ENCODE data around the gene GPR17.

GPR17 gene

DNA sequence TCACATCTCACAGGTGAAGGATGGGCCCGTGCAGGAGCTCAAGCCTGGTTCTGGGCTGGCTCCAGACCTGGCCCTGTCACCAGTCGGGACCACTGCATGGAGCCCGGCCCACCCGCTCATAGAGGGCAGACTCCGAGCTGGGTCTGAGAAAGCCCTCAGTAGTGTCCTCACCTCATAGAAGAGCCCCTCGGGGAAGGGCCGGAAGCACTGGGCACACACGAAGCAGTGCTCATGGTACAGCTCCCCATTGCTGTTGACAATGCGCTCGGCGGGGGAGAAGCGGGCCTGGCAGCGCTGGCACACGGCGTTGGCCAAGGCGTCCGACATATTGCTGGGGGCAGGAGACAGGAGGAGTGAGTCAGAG lies 11.3 kb downstream of the GPR17 start:
- no peak overlapping the region for H3K4me3 ChIP-seq (ENCODE audit: low read depth, low read length)
- no peak for DNase-seq (ENCODE audit: low read depth)
- TF ChIP-seq, protein P1, sequence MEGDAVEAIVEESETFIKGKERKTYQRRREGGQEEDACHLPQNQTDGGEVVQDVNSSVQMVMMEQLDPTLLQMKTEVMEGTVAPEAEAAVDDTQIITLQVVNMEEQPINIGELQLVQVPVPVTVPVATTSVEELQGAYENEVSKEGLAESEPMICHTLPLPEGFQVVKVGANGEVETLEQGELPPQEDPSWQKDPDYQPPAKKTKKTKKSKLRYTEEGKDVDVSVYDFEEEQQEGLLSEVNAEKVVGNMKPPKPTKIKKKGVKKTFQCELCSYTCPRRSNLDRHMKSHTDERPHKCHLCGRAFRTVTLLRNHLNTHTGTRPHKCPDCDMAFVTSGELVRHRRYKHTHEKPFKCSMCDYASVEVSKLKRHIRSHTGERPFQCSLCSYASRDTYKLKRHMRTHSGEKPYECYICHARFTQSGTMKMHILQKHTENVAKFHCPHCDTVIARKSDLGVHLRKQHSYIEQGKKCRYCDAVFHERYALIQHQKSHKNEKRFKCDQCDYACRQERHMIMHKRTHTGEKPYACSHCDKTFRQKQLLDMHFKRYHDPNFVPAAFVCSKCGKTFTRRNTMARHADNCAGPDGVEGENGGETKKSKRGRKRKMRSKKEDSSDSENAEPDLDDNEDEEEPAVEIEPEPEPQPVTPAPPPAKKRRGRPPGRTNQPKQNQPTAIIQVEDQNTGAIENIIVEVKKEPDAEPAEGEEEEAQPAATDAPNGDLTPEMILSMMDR (IDR thresholded peaks at IDR 0.05; ENCODE audit: insufficient read depth, low read depth, low read length, missing control alignments): no peak

GRCh38 chr2:127658146-127658545 lies 12.2 kb downstream of the GPR17 start:
- TF ChIP-seq, protein P1 (IDR thresholded peaks at IDR 0.05; ENCODE audit: insufficient read depth, low read depth, low read length, missing control alignments): no peak
- no peak overlapping the region for H3K4me3 ChIP-seq (ENCODE audit: low read depth, low read length)
- DNase-seq (ENCODE audit: low read depth): no peak

DNA sequence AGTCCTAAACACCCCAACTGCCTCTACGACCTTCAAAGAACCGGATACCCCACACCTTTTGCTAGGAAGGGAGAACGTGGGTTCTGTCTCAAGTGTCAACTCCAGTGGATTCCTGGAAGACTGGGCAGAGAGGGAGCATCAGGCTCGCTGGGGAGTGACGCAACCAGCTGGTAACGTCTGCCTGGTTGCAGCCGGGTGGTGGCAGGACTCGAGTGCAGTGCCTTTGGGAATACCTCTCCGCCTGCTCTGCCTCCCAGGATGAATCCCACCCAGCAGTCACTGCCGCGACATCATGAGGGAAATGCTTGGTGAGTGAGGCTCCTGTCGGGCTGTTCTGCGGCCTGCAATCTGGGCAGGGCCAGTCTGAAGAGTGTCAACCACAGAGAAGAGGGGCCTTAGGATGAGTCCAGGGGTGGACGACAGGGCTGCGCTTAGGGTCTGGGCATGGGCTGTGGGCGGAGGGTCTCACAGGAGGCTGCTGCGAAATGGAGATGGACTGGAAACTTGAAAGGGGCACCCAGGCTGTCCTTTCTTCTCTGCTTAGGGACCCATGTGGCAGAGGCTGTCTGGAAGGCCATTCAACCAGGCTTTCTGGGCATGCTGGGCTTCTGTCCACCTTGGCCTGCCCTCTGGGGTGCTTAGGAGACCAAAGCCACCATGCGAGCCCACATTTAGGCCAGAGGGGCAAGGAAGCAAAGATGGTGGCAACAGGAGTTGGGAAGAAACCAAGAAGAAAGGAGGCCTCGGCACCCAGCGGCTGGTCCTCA lies 12.9 kb downstream of the GPR17 start:
- no peak for DNase-seq (ENCODE audit: low read depth)
- no peak overlapping the region for H3K4me3 ChIP-seq (ENCODE audit: low read depth, low read length)
- TF ChIP-seq, protein P1 (IDR thresholded peaks at IDR 0.05; ENCODE audit: insufficient read depth, low read depth, low read length, missing control alignments): no peak

- TF ChIP-seq, protein P1 (IDR thresholded peaks at IDR 0.05; ENCODE audit: insufficient read depth, low read depth, low read length, missing control alignments): no peak
- DNase-seq (ENCODE audit: low read depth): no peak
- H3K4me3 ChIP-seq (ENCODE audit: low read depth, low read length): no peak overlapping the region
Observed at GRCh38 chr2:127659408-127660290, 13.7 kb downstream of the GPR17 start.

DNA sequence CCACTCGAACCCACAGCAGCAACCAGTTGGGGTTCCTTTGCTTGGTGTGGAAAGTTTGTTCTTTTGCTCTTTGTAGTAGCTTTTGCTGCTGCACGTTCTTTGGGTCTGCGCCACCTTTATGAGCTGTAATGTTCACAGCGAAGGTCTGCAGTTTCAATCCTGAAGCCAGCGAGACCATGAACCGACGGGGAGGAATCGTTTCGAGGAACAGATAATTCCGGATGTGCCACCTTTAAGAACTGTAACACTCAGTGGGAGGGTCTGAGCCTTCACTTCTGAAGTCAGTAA lies 14.3 kb downstream of the GPR17 start:
- H3K4me3 ChIP-seq (ENCODE audit: low read depth, low read length): no peak overlapping the region
- no peak for DNase-seq (ENCODE audit: low read depth)
- TF ChIP-seq, protein P1 (IDR thresholded peaks at IDR 0.05; ENCODE audit: insufficient read depth, low read depth, low read length, missing control alignments): no peak

DNA sequence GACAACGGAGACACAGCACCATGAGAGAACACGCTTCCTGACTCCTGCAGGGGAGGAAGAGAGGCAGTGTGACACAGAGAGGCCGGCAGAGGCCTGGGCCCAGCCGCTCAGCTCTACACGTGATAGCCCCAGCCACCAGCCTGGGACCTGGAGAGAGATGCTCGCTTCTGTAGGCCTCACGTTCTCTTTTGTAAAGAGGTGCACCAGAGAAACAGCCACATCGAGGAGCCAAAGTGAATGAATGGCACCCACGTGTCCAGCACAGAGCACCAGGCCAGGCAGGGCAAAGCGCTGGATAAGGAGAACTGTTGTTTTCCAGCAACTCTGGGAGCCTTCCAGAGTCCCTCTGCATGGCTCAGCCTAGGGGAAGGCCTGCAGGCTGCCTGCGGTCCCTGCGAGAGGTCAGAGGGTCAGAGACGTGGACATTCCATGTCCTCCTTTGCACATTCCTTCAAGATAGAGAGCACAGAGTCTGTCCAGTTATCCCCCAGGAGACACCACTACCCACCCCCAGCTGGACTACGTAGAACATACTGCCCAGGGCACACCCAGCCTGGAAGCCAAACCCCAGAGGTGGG lies 15.2 kb downstream of the GPR17 start:
- no peak overlapping the region for H3K4me3 ChIP-seq (ENCODE audit: low read depth, low read length)
- TF ChIP-seq, protein P1 (IDR thresholded peaks at IDR 0.05; ENCODE audit: insufficient read depth, low read depth, low read length, missing control alignments): no peak
- DNase-seq (ENCODE audit: low read depth): no peak

All from GM12865 (cell line).